DOHH2 (cell line): ENCODE measurements around the gene WFIKKN2.

Experiments used
- H3F3A ChIP-seq: fragments of 200-600 bp; sonication (generic), shearing (Covaris generic); 2 replicates; pipeline ENCODE4 v1.6.0; 2016; ENCODE audit warnings: antibody characterized with exemption, mild to moderate bottlenecking; ENCODE audit not compliant: control insufficient read depth, insufficient read depth
- H3K27ac ChIP-seq: fragments of 200-600 bp; sonication (generic); 2 replicates; pipeline ENCODE4 v1.5.1; 2014; ENCODE audit warnings: low read depth, mild to moderate bottlenecking, low read length, moderate library complexity
- H3K27me3 ChIP-seq: fragments of 200-600 bp; sonication (generic); 2 replicates; pipeline ENCODE4 v1.6.1; 2014; ENCODE audit warnings: mild to moderate bottlenecking, low read length, mixed read lengths; ENCODE audit not compliant: control insufficient read depth
- H3K36me3 ChIP-seq: fragments of 200-600 bp; sonication (generic); 2 replicates; pipeline ENCODE4 v1.6.1; 2014; ENCODE audit warnings: mild to moderate bottlenecking, low read length, moderate library complexity, mixed read lengths; ENCODE audit not compliant: control insufficient read depth
- H3K4me1 ChIP-seq: fragments of 200-600 bp; sonication (generic); 2 replicates; pipeline ENCODE4 v1.6.1; 2014; ENCODE audit warnings: mild to moderate bottlenecking, low read length, mixed read lengths; ENCODE audit not compliant: control insufficient read depth
- H3K4me2 ChIP-seq: fragments of 200-600 bp; sonication (generic); 2 replicates; pipeline ENCODE4 v1.6.0; 2014; ENCODE audit warnings: mild to moderate bottlenecking, low read length, moderate library complexity
- H3K4me3 ChIP-seq: fragments of 200-600 bp; sonication (generic); 2 replicates; pipeline ENCODE4 v1.5.1; 2014; ENCODE audit warnings: mild to moderate bottlenecking, low read length, mixed read lengths
- H3K79me2 ChIP-seq: fragments of 200-600 bp; sonication (generic); 2 replicates; pipeline ENCODE4 v1.6.1; 2014; ENCODE audit warnings: mild to moderate bottlenecking, low read length, mixed read lengths; ENCODE audit not compliant: control insufficient read depth
- H3K9me2 ChIP-seq: fragments of 200-600 bp; sonication (generic); replicated peaks from 2 replicates; pipeline ENCODE4 v1.6.1; 2014; ENCODE audit warnings: mild to moderate bottlenecking, low read length, mixed read lengths; ENCODE audit not compliant: control insufficient read depth
- H3K9me3 ChIP-seq: fragments of 200-600 bp; sonication (generic); 2 replicates; pipeline ENCODE4 v1.6.1; 2014; ENCODE audit warnings: antibody characterized with exemption, low read length, mixed read lengths; ENCODE audit not compliant: control insufficient read depth, insufficient read depth
- H4K20me1 ChIP-seq: fragments of 200-600 bp; sonication (generic); 2 replicates; pipeline ENCODE4 v1.6.0; 2014; ENCODE audit warnings: low read depth, mild to moderate bottlenecking, antibody characterized with exemption, low read length, moderate library complexity; ENCODE audit not compliant: control insufficient read depth, insufficient read depth
- CTCF ChIP-seq: fragments of 200-600 bp; sonication (generic); IDR thresholded peaks from one replicate; pipeline ENCODE4 v1.5.1; 2014; ENCODE audit warnings: antibody characterized with exemption, mild to moderate bottlenecking, low read depth, low read length; ENCODE audit not compliant: poor library complexity, severe bottlenecking
- EZH2phosphoT487 ChIP-seq: fragments of 200-600 bp; sonication (generic); IDR thresholded peaks from 2 replicates; pipeline ENCODE4 v1.6.1; 2017; ENCODE audit warnings: borderline replicate concordance, mild to moderate bottlenecking, antibody characterized with exemption, low read length, moderate library complexity, mixed read lengths

WFIKKN2 gene

GRCh38 chr17:50794361-50794760 is 41.0 kb upstream of the WFIKKN2 start:
- H4K20me1 ChIP-seq, result no peaks in the 10 kb centered on the region
- TF ChIP-seq EZH2phosphoT487, result no peak
- TF ChIP-seq CTCF, result no peak
- H3K9me3 ChIP-seq, result no peaks in the 10 kb centered on the region
- H3K9me2 ChIP-seq, result no peaks in the 10 kb centered on the region
- no peaks in the 10 kb centered on the region for H3K4me1 ChIP-seq
- no peak overlapping the region for H3K4me3 ChIP-seq
- H3K4me2 ChIP-seq, result no peak overlapping the region
- peaks cover 3% of the 10 kb centered on the region; the same call in 1 of the 2 replicates for H3K27me3 ChIP-seq
- no peaks in the 10 kb centered on the region for H3F3A ChIP-seq
- H3K79me2 ChIP-seq, result no peaks in the 10 kb centered on the region
- H3K27ac ChIP-seq, result no peak overlapping the region
- H3K36me3 ChIP-seq, result no peaks in the 10 kb centered on the region

DNA sequence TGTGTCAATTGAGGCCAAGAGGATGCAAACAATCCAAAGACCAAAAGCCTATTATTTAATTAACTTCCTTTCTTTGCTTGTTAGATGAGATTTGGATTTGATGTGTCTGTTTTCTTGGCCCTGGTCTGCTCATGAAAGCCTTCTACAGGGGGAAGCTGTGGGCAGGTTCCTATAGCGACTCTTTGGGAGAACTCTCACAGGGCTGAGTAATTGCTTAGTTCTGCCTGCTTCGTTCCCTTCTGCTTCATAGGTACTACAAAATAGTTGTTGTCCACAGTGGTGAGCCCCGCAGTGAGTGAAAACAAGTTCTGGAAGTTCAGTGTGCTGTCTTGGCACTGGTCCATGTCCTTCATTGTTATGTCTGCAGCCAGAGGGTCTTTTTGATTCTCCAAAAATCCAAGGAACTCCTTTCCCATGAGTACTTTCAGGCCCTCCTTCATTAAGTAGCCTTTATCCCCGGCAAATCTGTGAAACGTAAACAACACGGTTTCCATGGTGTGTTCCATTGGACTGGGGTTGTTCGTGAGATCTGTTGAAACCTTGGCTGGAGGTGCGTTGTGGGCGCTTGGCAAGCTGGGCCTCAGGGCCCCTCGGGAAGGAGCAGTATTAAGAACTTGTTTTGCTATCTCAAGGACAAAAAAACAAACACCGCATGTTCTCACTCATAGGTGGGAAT is 38.1 kb upstream of the WFIKKN2 start:
- Histone ChIP-seq H3K79me2 (no peaks in the 10 kb centered on the region), H3K4me3 (no peak overlapping the region), H3F3A (no peaks in the 10 kb centered on the region), H3K27me3 (no peaks in the 10 kb centered on the region), H3K27ac (no peak overlapping the region), H4K20me1 (no peaks in the 10 kb centered on the region), H3K9me2 (no peaks in the 10 kb centered on the region), H3K9me3 (no peaks in the 10 kb centered on the region), H3K4me1 (no peaks in the 10 kb centered on the region), H3K36me3 (no peaks in the 10 kb centered on the region), H3K4me2 (no peak overlapping the region)
- no peak for TF ChIP-seq CTCF
- TF ChIP-seq EZH2phosphoT487, result no peak

- H3F3A ChIP-seq, result no peaks in the 10 kb centered on the region
- no peaks in the 10 kb centered on the region for H3K27me3 ChIP-seq
- no peaks in the 10 kb centered on the region for H3K9me2 ChIP-seq
- no peaks in the 10 kb centered on the region for H3K4me1 ChIP-seq
- no peak overlapping the region for H3K4me3 ChIP-seq
- H3K27ac ChIP-seq, result no peak overlapping the region
- no peak for TF ChIP-seq CTCF
- TF ChIP-seq EZH2phosphoT487, result no peak
- H3K36me3 ChIP-seq, result no peaks in the 10 kb centered on the region
- no peaks in the 10 kb centered on the region for H3K9me3 ChIP-seq
- H4K20me1 ChIP-seq, result no peaks in the 10 kb centered on the region
- no peak overlapping the region for H3K4me2 ChIP-seq
- no peaks in the 10 kb centered on the region for H3K79me2 ChIP-seq
Observed at GRCh38 chr17:50798424-50799288, 36.7 kb upstream of the WFIKKN2 start.
